ENCODE measurements around the gene C1QTNF2. TPM values are rescaled to one million over a fixed set of nuclear protein-coding genes. Genes with fewer than 3 reads are reported as not detected.

C1QTNF2 gene
- total RNA-seq, 1 donor from 2014 or later: 3.7 TPM

GRCh38 chr5:160399402-160400353 lies 29.3 kb upstream of the C1QTNF2 start, which contains the start of gene FAM200C:
Gene FAM200C, minus strand, starts transcription at chr5:160400054. Its CDS starts 4,564 bp downstream, at chr5:160395490.
- peak within 1 kb of the TSS; percentile 81 to 89 for H3K27ac ChIP-seq
- intact Hi-C loops (cut with DNase I): loop anchor here (5.0 kb wide), 1 partner anchor 282 kb away; the partner anchor contains the start of gene PWWP2A

GRCh38 chr5:160398806-160399205 lies 28.4 kb upstream of the C1QTNF2 start:
- Histone ChIP-seq H3K9me3 (no peaks in the 10 kb centered on the region), H3K27me3 (no peaks in the 10 kb centered on the region), H3K36me3 (peaks cover 20 to 23% of the 10 kb centered on the region in 2 donors), H3K4me1 (peaks cover 7 to 13% of the 10 kb centered on the region in 2 donors), H3K4me3 (peak overlapping the region; percentile 72 to 82), H3K27ac (peak overlapping the region in 1 of 2 donors; percentile 81)
- intact Hi-C loops (cut with DNase I): no loop called here
- TF ChIP-seq CTCF (IDR thresholded peaks at IDR 0.05): no peak
- DNase-seq (ENCODE audit: low spot score in 2 of 2): no peak

More at GRCh38 chr5:160399402-160400353, 29.3 kb upstream of the C1QTNF2 start, which contains the start of gene FAM200C:
- Histone ChIP-seq H3K36me3 (peaks cover 29 to 31% of the 10 kb centered on the region in 2 donors), H3K9me3 (no peaks in the 10 kb centered on the region), H3K27me3 (no peaks in the 10 kb centered on the region), H3K4me1 (peaks cover 7 to 13% of the 10 kb centered on the region in 2 donors), H3K4me3 (peak within 1 kb of the TSS; percentile 72 to 82)
- peak; percentile 71 to 93 for DNase-seq (ENCODE audit: low spot score in 2 of 2)
- TF ChIP-seq CTCF (IDR thresholded peaks at IDR 0.05): no peak

- TF ChIP-seq CTCF (IDR thresholded peaks at IDR 0.05): no peak
- H3K36me3 ChIP-seq: peaks cover 10 to 11% of the 10 kb centered on the region in 2 donors
- peaks cover 7 to 16% of the 10 kb centered on the region in 2 donors for H3K4me1 ChIP-seq
- H3K27ac ChIP-seq: no peak overlapping the region
- no peak for DNase-seq (ENCODE audit: low spot score in 2 of 2)
- H3K27me3 ChIP-seq: no peaks in the 10 kb centered on the region
- H3K4me3 ChIP-seq: peak overlapping the region in 1 of 2 donors; percentile 10
- no peaks in the 10 kb centered on the region for H3K9me3 ChIP-seq
- intact Hi-C loops (cut with DNase I): no loop called here
Observed at GRCh38 chr5:160397492-160397891, 27.1 kb upstream of the C1QTNF2 start.

- Histone ChIP-seq H3K4me3 (no peak overlapping the region), H3K36me3 (no peaks in the 10 kb centered on the region), H3K9me3 (no peaks in the 10 kb centered on the region), H3K4me1 (peaks cover 7 to 18% of the 10 kb centered on the region in 2 donors), H3K27me3 (no peaks in the 10 kb centered on the region), H3K27ac (no peak overlapping the region)
- intact Hi-C loops (cut with DNase I): no loop called here
- TF ChIP-seq CTCF (IDR thresholded peaks at IDR 0.05): no peak
- DNase-seq (ENCODE audit: low spot score in 2 of 2): no peak
Observed at GRCh38 chr5:160395111-160395510, 24.7 kb upstream of the C1QTNF2 start.

GRCh38 chr5:160390787-160391696 lies 20.6 kb upstream of the C1QTNF2 start:
- H3K9me3 ChIP-seq: peaks cover 0 to 15% of the 10 kb centered on the region in 2 donors
- no peak overlapping the region for H3K4me3 ChIP-seq
- peaks cover 0 to 5% of the 10 kb centered on the region in 2 donors for H3K4me1 ChIP-seq
- H3K27me3 ChIP-seq: no peaks in the 10 kb centered on the region
- TF ChIP-seq CTCF (IDR thresholded peaks at IDR 0.05): peak; percentile 42 to 54 (median 48)
- peaks cover 0 to 3% of the 10 kb centered on the region in 2 donors for H3K36me3 ChIP-seq
- DNase-seq (ENCODE audit: low spot score in 2 of 2): no peak
- intact Hi-C loops (cut with DNase I): loop anchor here (1.0 to 2.0 kb wide), 3 partner anchors 44 to 370 kb away; no protein-coding TSS in a partner anchor
- H3K27ac ChIP-seq: no peak overlapping the region
